GM18508 (cell line): ENCODE measurements around the gene FAU.

Experiments
- ATAC-seq: cut with Tn5 transposase; IDR thresholded peaks from one replicate; pipeline ENCODE4 v1.9.1; 2021; ENCODE audit warnings: moderate number of reproducible peaks; ENCODE audit not compliant: insufficient read depth, unreplicated experiment

The FAU gene

DNA sequence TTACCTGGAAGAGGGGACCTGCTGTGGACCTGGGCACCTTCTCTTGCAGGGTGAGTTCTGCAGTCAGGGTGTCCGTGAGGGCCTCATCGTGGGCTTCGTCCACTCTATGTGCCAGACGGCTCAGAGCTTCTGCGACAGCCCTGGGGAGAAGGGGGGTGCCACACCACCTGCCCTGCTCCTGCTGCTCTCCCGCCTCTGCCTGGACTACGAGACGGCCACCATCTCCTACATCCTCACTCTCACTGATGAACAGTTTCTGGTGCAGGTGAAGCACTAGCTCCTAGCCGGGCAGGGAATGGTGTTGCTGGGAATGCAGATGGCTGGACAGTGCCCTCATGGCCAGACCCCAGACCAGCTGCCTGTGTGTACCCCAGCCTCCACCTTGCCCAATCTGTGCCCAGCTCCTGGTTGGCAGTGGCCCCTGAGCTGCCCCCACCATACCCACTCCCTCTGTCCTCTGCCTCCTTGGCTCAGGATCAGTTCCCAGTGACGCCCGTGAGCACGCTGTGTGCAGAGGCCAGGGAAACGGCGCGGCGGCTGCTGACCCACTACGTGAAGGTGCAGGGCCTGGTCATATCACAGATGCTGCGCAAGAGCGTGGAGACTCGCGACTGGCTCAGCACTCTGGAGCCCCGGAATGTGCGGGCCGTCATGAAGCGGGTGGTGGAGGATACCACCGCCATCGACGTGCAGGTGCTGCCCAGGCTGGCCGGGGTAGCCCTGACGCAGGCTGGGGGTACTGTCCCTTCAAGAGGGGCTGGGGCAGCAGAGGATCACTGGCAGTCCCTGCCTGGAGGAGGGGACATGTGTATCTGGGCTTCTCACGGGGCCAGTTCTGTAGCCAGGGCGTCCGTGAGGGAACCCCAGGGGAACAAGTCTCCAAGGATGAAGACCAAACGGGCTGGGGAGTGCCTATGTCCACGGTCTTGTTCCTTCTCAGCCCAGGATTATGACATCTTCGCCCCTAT, 12.4 kb downstream of the FAU start:
- no peak for ATAC-seq

DNA sequence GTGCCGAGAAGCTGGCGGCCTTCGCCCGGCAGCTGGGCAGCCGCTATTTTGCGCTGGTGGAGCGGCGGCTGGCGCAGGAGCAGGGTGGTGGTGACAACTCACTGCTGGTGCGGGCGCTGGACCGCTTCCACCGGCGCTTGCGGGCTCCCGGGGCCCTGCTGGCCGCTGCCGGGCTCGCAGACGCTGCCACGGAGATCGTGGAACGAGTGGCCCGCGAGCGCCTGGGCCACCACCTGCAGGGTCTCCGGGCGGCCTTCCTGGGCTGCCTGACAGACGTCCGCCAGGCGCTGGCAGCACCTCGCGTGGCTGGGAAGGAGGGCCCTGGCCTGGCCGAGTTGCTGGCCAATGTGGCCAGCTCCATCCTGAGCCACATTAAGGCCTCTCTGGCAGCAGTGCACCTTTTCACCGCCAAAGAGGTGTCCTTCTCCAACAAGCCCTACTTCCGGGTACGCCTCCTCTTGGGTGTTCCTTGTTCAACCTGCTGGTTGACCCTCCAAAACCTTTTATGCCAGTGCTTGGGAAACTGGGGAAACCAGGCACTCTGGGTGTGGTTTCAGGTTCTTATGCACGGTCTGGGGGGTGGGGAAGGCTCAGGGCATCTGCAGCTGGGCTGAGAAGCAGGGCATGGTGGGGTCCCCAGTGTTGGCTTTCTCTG, 13.3 kb downstream of the FAU start:
- no peak for ATAC-seq

DNA sequence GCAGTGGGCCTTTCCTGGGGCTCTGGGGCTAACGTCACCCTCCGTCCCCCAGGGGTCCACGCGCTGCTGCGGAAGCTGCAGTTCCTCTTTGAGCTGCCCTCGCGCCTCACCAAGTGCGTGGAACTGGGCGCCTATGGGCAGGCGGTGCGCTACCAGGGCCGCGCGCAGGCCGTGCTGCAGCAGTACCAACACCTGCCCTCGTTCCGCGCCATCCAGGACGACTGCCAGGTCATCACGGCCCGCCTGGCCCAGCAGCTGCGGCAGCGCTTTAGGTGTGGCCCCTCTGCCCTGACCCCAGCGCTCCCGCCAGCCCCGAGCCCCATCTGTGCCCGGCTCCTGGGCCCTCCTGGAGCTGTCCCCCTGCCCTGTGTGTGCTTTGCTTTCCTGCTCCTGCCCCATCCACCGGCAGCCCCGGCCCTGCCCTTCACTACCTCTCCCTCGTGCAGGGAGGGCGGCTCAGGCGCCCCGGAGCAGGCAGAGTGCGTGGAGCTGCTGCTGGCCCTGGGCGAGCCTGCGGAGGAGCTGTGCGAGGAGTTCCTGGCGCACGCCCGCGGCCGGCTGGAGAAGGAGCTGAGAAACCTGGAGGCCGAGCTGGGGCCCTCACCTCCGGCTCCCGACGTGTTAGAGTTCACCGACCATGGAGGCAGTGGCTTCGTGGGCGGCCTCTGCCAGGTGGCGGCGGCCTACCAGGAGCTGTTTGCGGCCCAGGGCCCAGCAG, 14.0 kb downstream of the FAU start:
- no peak for ATAC-seq

DNA sequence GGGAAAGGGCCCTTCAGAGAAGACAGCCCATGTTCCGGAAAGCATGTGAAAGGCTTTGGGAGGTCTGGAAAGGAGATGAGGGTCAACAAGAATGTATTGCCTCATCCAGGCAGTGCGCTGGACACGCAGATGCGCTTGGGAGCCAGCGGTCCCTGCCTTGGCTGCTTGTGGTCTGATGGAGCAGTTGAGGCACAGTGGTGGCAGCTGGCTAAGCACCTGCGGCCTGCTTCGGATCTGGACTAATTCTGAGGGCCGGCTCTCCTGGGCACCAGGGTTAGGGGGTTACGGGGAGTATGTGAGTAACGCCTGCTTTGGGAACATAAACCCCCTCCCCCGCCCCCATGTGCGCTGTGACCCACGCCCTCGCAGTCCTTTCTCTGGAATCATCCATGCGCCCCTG, 14.9 kb downstream of the FAU start:
- ATAC-seq: no peak

DNA sequence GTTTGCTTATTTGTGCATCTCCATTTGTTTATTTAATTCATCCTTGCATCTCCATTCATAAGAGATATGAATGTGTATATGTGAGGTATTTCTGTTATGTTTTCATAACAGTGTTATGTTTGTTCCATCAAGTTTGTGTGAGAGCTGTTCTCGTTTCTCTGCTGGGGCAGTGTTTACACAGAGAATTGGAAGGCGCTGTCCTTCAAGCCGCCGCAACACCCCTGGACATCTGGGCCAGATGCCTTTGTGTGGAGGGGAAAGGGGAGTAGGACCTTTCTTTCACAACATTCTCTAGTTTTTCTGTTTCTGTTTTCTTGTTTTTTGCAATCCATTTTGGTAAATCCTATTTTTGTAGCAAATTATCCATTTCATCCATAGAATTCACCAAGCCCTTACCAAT, 17.3 kb downstream of the FAU start:
- ATAC-seq: no peak

DNA sequence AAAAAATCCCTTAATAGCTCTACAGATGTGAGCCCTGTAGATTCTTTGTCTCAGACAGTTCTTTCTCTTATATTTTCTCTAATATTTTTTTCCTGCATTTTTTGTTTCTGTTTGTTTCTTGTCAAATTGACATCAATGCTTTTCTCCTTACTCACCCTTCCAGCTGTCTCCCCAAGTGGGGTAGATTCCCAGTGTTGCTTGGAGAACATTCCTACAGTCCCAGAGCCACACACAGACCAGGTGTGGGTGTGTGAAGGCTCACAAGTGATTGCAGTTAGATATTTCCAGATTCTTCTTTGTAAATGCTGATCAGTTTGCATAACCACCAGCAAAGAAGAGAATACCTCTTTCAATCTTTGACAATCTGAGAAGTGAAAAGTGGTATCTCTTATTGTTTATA, 18.5 kb downstream of the FAU start:
- ATAC-seq: no peak

DNA sequence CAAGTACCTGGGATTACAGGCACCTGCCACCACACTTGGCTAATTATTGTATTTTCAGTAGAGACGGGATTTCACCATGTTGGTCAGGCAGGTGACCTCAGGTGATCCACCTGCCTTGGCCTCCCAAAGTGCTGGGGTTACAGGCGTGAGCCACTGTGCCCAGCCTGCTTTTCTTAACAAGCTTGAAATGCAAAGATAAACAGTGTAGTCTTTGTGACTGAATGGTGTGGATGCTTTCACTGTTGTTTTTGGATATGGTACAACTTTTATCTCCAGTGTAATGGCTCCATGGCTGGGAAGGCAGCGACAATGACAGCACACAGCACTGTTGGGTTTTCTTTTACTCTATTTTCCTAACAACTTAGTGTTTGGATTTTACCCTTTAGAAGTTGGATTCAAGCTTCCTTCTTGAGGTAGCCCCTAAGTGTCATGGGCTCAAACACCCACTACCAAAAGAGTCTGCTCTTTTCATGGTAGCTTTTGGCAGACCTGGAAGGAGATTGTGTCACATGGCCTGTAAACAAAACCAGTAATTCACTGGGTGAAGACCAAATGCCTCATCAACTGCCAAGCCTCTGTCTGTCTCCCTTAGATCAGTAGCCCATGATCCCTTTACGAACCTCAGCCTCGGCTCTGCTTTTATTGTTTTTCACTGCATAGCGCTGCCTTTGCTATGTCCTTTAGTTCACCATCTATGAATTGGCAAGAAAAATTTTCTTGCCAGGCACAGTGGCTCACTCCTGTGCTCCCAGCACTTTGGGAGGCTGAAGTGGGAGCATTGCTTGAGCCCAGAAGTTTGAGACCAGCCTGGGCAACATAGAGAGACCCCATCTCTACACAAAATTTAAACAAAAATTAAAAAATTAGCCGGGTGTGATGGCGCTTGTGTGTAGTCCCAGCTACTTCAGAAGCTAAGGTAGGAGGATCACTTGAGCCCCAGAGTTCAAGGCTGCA, 19.5 kb downstream of the FAU start:
- ATAC-seq: no peak

DNA sequence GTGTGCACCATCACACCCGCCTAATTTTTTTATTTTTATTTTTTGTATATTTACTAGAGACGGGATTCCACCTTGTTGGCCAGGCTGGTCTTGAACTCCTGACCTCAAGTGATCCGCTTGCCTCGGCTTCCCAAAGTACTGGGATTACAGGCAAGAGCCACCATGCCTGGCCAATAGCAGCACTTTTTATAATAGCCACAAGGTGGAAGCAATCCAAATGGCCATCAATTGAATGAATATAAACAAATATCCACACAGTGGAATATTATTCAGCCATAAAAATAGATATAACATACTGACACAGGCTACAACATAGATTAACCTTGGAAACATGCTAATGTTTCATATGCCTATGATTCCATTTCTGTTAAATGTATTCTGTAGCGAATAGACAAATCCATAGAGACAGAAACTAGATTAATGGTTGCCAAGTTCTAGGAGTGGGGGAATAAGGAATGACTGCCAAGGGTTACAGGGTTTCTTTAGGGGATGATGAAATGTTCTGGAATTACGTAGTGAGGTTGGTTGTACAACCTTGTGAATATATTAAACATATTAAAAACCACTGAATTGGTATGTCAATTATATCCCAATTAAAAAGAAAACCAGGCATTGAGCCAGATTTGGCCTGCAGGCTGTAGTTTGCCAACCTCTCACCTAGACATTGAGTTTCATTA, 21.1 kb downstream of the FAU start:
- no peak for ATAC-seq

DNA sequence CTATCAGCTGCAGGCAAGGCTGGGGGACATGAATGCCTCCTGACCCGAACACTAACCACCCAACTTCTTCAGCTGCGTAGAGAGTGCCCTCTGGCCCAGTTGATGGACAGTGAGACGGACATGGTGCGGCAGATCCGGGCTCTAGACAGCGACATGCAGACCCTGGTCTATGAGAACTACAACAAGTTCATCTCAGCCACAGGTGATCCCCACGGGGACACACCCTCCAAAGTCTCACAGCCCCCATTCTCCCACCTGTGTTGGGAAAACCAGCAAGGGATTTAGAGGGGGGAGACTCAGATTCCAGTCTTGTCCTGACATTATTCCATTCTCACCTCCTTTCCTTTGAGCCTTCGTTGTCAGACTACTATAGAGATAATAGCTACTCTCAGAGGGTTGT, 25.0 kb downstream of the FAU start:
- ATAC-seq: no peak

DNA sequence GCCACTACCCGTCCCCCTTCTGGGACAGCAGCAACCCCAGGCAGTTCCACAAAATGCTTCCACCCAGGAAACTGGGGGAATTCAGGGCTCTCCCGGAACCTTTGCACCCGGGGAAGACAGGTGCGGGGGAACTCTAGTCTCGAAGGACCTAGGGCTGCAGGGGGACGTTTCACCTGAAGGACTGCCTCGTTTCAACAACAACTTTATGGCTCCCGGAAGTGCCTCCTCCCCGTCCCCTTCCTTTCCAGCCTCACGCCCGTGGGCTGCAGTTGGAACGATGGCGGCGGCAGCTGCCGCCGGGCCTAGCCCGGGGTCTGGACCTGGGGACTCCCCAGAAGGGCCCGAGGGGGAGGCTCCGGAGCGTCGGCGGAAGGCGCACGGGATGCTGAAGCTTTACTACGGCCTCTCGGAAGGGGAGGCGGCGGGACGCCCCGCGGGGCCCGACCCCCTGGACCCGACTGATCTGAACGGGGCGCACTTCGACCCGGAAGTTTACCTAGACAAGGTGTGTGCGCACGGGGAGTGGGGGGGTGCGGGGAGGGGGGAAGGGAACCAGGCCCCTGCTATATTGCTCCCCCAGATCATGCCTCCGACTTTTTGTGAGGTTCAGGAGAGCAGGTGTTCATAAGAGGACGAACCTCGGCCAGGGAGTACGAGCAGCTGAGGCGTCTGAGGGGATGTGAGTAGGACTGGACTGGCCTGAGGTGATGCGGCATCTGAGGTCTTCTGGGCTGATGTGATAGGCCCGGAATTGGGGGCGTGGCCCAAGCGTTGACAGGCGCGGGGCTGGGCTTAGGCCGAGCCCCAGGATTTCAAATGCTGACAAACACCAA, 25.7 kb downstream of the FAU start, which contains the start of gene VPS51:
VPS51 (plus strand) TSS at position 241 of the 833 bp plus-strand sequence; CDS start at position 278, 37 bp downstream.
- peak; percentile 59 for ATAC-seq

DNA sequence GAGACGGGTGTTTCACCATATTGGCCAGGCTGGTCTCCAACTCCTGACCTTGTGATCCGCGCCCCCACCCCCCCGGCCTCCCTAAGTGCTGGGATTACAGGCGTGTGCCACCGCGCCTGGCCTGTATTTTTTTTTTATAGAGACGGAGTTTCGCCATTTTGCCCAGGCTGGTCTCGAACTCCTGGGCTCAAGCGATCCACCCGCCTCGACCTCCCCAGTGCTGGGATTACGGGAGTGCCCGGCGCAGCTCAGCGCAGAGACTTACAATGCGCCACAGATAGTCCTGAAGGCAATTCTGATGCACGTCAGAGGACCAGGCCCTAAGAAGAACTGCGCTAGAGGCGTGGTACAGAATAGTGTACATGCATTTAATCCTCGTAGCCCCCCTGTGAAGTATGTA, 26.5 kb downstream of the FAU start:
- no peak for ATAC-seq

DNA sequence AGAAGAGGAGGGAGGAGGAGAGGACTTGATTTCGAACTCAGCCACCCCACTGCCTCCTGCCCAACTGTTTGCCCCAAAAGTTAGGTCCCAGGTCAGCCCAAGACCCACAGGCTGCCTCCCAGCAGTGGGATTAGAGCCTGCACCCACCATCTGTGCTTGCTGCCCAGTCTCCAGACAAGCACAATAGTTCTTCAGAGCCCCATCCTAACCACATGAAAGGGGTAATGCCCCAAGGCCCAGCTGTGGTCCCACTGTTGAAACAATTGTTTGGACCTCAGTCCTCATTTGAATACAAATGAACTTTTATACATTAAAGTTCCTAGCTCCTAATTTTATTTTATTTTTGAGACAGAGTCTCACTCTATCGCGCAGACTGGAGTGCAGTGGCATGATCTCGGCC, 31.3 kb downstream of the FAU start:
- ATAC-seq: no peak

DNA sequence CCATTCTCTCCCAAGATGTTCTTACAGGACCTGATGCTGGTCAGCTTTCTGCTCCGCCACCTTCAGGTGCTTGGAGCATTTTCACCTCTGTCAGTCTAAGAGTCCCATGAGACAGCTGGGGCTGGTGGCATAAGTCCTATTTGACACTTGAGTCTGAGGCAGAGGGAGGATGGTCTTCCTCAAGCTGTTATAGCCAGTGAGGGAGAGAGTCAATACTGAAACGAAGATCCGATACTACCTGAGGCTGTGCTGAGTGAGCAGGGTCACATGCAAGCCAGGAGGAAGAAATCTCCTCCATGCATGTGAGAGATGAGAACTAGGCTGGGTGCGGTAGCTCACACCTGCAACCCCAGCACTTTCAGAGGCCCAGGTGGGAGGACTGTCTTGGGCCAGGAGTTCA, 32.3 kb downstream of the FAU start:
- no peak for ATAC-seq

DNA sequence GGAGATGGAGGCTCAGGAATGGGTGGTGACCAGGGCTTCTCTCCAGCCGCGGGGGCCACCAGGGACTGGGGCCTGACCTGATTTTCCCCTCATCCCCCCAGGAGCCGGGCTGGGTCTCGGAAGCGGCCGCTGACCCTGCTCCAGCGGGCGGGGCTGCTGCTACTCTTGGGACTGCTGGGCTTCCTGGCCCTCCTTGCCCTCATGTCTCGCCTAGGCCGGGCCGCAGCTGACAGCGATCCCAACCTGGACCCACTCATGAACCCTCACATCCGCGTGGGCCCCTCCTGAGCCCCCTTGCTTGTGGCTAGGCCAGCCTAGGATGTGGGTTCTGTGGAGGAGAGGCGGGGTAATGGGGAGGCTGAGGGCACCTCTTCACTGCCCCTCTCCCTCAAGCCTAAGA, 34.1 kb downstream of the FAU start:
- ATAC-seq: no peak

DNA sequence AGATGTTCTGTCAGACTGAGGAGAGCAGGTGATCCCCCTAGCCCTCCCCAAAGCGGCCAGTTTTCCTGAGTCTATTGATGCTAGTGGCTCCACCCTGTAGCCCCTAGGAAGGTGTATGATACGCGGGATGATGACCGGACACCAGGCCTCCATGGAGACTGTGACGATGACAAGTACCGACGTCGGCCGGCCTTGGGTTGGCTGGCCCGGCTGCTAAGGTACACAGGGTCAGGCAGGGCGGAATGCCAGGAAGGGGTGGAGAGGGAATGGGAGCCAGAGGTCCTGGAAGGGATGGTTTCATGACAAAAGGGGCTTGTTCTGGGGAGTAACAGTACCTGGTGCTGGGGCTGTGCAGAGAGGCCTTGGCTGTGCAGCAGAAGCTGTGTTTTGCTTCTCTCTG, 34.7 kb downstream of the FAU start:
- no peak for ATAC-seq

DNA sequence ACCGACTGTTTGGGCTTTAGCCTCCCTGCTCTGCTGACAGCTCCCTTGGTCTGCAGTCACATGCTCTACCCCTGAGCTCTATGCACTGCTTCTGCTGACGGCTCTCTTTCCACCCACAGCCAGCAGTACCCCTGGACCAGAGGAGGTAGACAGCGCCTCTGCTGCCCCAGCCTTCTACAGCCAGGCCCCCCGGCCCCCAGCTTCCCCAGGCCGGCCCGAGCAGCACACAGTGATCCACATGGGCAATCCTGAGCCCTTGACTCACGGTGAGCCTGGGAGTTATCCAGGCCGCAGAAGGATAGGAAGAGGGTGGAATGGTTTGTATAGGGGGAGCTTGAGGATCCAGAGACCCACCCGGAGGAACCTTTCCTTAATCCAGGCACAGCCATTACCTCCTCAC, 35.1 kb downstream of the FAU start:
- ATAC-seq: no peak

DNA sequence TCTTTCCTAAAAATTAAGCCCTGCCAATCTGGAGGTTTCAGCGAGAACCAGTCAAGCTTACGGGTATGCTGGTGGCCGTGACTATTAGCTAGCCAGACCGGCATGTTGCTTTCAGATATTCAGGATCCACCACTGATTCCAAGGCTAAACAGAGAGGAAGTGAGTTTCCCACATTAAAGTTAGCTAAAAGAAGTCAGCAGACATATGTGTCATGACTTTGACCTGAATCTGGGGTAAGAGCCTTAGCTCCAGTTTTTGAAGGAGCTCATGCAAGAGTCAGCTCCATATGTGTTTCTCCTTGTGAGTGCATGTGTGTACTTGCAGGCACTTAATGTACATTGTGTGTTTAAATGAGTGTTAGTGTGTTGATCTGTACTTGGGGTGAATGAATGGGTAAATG, 36.5 kb downstream of the FAU start:
- no peak for ATAC-seq

DNA sequence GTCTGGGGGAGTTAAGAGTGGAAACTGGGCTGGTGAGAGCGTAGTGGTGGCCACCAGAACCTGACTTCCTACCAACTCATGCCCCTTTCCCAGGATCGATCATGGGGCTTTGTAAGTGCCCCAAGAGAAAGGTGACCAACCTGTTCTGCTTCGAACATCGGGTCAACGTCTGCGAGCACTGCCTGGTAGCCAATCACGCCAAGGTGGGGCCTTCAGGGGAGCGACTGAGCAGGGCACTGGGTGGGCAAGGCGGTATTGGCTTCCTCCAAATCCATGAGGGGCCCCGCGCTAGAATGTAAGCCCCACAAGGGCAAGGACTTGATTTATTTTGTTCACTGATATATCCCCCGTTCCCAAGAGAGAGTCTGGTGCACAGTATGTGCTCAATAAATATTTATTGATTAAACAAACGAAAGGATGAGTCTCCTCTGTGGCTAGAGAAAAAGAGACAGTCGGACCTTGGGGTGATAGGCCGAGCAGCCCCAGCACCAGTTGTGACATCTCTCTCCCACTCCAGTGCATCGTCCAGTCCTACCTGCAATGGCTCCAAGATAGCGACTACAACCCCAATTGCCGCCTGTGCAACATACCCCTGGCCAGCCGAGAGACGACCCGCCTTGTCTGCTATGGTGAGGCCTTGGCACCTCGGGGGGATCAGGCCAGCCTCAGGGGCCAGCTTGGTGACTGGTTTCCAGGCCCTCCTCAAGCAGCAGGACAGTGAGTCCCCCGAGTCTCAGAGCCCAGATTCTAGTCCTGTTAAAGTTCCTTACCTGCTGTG, 37.1 kb downstream of the FAU start:
- no peak for ATAC-seq
